SH-SY5Y (cell line): Measurements from ENCODE around the gene FGG.

Experiments used
- GATA2 ChIP-seq: IDR thresholded peaks from 2 replicates; pipeline ENCODE4 v1.6.1; 2011; ENCODE audit warnings: mild to moderate bottlenecking, low read depth, low read length
- GATA3 ChIP-seq: IDR thresholded peaks from 2 replicates; pipeline ENCODE4 v1.6.1; 2011; ENCODE audit warnings: low read depth, mild to moderate bottlenecking, low read length, moderate library complexity

DNA sequence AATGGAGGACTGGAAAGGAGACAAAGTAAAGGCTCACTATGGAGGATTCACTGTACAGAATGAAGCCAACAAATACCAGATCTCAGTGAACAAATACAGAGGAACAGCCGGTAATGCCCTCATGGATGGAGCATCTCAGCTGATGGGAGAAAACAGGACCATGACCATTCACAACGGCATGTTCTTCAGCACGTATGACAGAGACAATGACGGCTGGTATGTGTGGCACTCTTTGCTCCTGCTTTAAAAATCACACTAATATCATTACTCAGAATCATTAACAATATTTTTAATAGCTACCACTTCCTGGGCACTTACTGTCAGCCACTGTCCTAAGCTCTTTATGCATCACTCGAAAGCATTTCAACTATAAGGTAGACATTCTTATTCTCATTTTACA is 42.9 kb downstream of the FGG start:
- TF ChIP-seq GATA2 (no peak), GATA3 (no peak)
